Nephron (organoid): ENCODE results near the gene SLC24A4.

ENCODE experiments used
- H3K27ac Mint-ChIP-seq, 3 experiments: 2 replicates each; pipeline ENCODE4 v1.8.0; 2020; ENCODE audit warnings: mixed read lengths in 3 of 3, mild to moderate bottlenecking in 2 of 3, moderate library complexity in 1 of 3
- H3K27me3 Mint-ChIP-seq: 2 replicates; pipeline ENCODE4 v1.8.0; 2021; ENCODE audit warnings: low read depth, mild to moderate bottlenecking, moderate library complexity, mixed read lengths
- H3K36me3 Mint-ChIP-seq: 2 replicates; pipeline ENCODE4 v1.8.0; 2020; ENCODE audit warnings: low read depth, mixed read lengths
- H3K4me1 Mint-ChIP-seq: 2 replicates; pipeline ENCODE4 v1.8.0; 2020; ENCODE audit warnings: mixed read lengths
- H3K4me3 Mint-ChIP-seq, 3 experiments: 2 replicates each; pipeline ENCODE4 v1.8.0; 2020; ENCODE audit warnings: mild to moderate bottlenecking in 3 of 3, mixed read lengths in 3 of 3, moderate library complexity in 2 of 3
- H3K9me3 Mint-ChIP-seq: 2 replicates; pipeline ENCODE4 v1.8.0; 2020; ENCODE audit warnings: mixed read lengths
- CTCF ChIP-seq, 3 experiments: fragments of 200-600 bp; sonication (generic); IDR thresholded peaks; one replicate each; pipeline ENCODE4 v1.5.0; 2021; ENCODE audit warnings: antibody characterized with exemption in 3 of 3; ENCODE audit not compliant: unreplicated experiment in 3 of 3

Gene SLC24A4

GRCh38 chr14:92385561-92385960 is 62.6 kb downstream of the SLC24A4 start:
- no peak for TF ChIP-seq CTCF (IDR thresholded peaks at IDR 0.05; ENCODE audit: unreplicated experiment in 3 of 3)
- H3K4me3 Mint-ChIP-seq, result no peak overlapping the region
- H3K27me3 Mint-ChIP-seq, result peaks cover 9% of the 10 kb centered on the region
- H3K9me3 Mint-ChIP-seq, result no peaks in the 10 kb centered on the region
- peaks cover 6% of the 10 kb centered on the region for H3K4me1 Mint-ChIP-seq
- H3K27ac Mint-ChIP-seq, result no peak overlapping the region
- no peaks in the 10 kb centered on the region for H3K36me3 Mint-ChIP-seq

DNA sequence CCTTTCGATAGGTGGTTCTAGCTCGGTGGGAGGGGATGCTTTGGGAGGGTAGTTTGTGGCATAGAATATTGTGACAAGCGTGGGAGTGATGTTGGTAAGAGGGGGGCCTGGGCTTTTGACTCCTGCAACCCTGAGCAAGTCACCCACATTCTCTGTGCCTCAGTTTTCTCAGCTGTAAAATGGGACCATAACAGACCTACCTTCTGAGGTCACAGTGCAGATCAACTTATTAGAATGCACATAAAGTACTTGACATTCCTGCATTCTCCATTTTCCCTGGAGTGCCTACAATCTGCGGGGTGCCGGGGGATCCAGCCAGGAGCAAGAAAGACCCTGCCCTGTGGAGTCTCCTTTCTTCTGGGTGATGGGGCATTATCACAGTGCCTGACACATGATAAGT is 63.2 kb downstream of the SLC24A4 start:
- H3K36me3 Mint-ChIP-seq, result no peaks in the 10 kb centered on the region
- peaks cover 9% of the 10 kb centered on the region for H3K27me3 Mint-ChIP-seq
- H3K4me3 Mint-ChIP-seq, result no peak overlapping the region
- H3K4me1 Mint-ChIP-seq, result peaks cover 6% of the 10 kb centered on the region
- no peaks in the 10 kb centered on the region for H3K9me3 Mint-ChIP-seq
- no peak for TF ChIP-seq CTCF (IDR thresholded peaks at IDR 0.05; ENCODE audit: unreplicated experiment in 3 of 3)
- H3K27ac Mint-ChIP-seq, result no peak overlapping the region

DNA sequence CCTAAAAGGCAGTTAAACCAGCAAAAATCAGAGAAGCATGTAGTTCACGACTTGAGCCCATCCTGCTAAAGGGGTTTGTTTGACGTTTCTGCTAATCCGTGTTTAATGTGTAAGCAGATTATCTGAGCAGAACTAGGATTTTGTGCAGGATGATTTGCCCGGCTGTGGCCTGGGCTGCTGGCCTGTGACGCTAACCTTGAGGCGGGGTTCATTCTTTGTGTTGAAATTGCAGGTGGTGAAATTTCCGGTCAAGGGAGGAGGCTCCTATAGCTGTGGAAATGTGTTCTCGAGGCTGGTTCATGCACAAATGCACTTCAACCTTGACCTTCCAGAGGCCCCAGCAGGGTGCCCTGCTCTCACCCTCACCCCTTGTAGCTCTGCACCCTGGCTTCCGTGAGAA is 63.7 kb downstream of the SLC24A4 start:
- Mint-ChIP-seq H3K4me3 (no peak overlapping the region), H3K4me1 (peaks cover 6% of the 10 kb centered on the region), H3K27ac (no peak overlapping the region), H3K27me3 (peaks cover 9% of the 10 kb centered on the region), H3K9me3 (no peaks in the 10 kb centered on the region), H3K36me3 (no peaks in the 10 kb centered on the region)
- TF ChIP-seq CTCF (IDR thresholded peaks at IDR 0.05; ENCODE audit: unreplicated experiment in 3 of 3), result no peak

- Mint-ChIP-seq H3K4me1 (peaks cover 6% of the 10 kb centered on the region), H3K27me3 (peaks cover 5% of the 10 kb centered on the region), H3K36me3 (no peaks in the 10 kb centered on the region), H3K9me3 (no peaks in the 10 kb centered on the region), H3K27ac (no peak overlapping the region), H3K4me3 (no peak overlapping the region)
- no peak for TF ChIP-seq CTCF (IDR thresholded peaks at IDR 0.05; ENCODE audit: unreplicated experiment in 3 of 3)
Observed at GRCh38 chr14:92387578-92387977, 64.6 kb downstream of the SLC24A4 start.

DNA sequence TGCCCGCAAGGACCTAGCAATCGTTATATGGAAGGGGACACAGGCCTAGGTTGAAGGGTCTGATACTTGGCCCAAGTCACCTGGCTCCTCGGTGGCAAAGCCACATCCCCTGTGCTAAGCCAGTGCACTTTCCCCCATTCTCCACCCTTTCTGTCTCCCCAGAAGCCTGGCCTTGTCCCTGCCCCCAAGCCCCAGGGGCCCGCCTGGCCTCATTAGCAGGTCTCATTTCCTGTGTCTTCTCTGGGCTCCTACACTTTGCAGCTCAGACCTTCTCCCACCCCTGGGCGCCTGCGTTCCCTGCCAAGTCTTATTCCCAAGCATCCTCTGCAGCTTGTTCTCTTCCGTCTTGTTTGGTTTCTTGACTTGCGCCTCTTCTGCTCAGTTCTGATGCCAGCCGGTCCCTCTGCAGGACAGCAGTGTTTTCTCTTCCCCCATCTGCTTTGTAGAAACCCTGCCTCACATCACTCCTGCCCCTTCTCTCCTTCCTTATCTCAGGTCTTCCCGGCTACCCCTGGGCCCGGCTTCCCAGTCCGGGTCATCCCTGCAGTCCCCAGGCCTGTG is 66.7 kb downstream of the SLC24A4 start:
- Mint-ChIP-seq H3K4me1 (no peaks in the 10 kb centered on the region), H3K27me3 (peaks cover 5% of the 10 kb centered on the region), H3K36me3 (no peaks in the 10 kb centered on the region), H3K4me3 (no peak overlapping the region), H3K27ac (no peak overlapping the region), H3K9me3 (no peaks in the 10 kb centered on the region)
- no peak for TF ChIP-seq CTCF (IDR thresholded peaks at IDR 0.05; ENCODE audit: unreplicated experiment in 3 of 3)

- Mint-ChIP-seq H3K4me1 (no peaks in the 10 kb centered on the region), H3K4me3 (no peak overlapping the region), H3K9me3 (no peaks in the 10 kb centered on the region), H3K27me3 (peaks cover 10% of the 10 kb centered on the region), H3K27ac (no peak overlapping the region), H3K36me3 (no peaks in the 10 kb centered on the region)
- TF ChIP-seq CTCF (IDR thresholded peaks at IDR 0.05; ENCODE audit: unreplicated experiment in 3 of 3), result no peak
Observed at GRCh38 chr14:92391726-92392125, 68.8 kb downstream of the SLC24A4 start.
